Thyroid gland (tissue), 4 donors: ENCODE data around the gene CHCHD6.

Experiments used
- CTCF ChIP-seq, 6 experiments: fragments of 200-600 bp in 3 of 6; fragments of 450-650 bp in 3 of 6; sonication (generic) in 3 of 6; IDR thresholded peaks; one replicate each; pipeline ENCODE4 v1.5.1; 2016 to 2019; ENCODE audit warnings: antibody characterized with exemption in 6 of 6, mild to moderate bottlenecking in 2 of 6, inconsistent platforms in 1 of 6, moderate library complexity in 1 of 6
- POLR2A ChIP-seq, 2 donors: fragments of 450-650 bp; IDR thresholded peaks; one replicate each; pipeline ENCODE4 v1.6.1; 2017; ENCODE audit warnings: antibody characterized with exemption in 2 of 2, mild to moderate bottlenecking in 2 of 2, moderate library complexity in 1 of 2

- TF ChIP-seq POLR2A (IDR thresholded peaks at IDR 0.05) (no peak), CTCF (IDR thresholded peaks at IDR 0.05) (no peak)
Observed at GRCh38 chr3:126895178-126896066, 191.4 kb downstream of the CHCHD6 start.
